ENCODE results near the gene CYCS. TPM values are rescaled to one million over a fixed set of nuclear protein-coding genes. Genes with fewer than 3 reads are reported as not detected.

Gene CYCS
- total and polyA plus RNA-seq, 4 donors, result 33.0 to 85.1 (median 61.5) TPM

DNA sequence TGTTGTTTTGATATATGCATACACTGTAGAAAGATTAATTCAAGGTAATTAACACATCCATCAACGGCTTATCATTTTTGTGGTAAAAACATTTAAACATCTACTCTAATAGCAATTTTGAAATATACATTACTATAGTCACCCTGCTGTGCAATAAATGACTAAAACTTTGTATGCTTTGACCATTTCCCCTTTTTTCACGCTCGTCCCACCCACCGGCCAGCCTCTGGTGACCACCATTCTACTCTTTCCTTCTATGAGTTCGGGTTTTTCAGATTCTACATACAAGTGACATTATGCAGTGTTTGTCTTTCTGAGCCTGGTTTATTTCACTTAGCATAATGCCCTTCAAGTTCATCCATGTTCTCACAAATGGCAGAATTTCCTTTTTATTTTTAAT, 21.3 kb downstream of the CYCS start:
- TF ChIP-seq, protein P1, sequence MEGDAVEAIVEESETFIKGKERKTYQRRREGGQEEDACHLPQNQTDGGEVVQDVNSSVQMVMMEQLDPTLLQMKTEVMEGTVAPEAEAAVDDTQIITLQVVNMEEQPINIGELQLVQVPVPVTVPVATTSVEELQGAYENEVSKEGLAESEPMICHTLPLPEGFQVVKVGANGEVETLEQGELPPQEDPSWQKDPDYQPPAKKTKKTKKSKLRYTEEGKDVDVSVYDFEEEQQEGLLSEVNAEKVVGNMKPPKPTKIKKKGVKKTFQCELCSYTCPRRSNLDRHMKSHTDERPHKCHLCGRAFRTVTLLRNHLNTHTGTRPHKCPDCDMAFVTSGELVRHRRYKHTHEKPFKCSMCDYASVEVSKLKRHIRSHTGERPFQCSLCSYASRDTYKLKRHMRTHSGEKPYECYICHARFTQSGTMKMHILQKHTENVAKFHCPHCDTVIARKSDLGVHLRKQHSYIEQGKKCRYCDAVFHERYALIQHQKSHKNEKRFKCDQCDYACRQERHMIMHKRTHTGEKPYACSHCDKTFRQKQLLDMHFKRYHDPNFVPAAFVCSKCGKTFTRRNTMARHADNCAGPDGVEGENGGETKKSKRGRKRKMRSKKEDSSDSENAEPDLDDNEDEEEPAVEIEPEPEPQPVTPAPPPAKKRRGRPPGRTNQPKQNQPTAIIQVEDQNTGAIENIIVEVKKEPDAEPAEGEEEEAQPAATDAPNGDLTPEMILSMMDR (IDR thresholded peaks at IDR 0.05; ENCODE audit: control extremely low read depth, extremely low read depth), result no peak

DNA sequence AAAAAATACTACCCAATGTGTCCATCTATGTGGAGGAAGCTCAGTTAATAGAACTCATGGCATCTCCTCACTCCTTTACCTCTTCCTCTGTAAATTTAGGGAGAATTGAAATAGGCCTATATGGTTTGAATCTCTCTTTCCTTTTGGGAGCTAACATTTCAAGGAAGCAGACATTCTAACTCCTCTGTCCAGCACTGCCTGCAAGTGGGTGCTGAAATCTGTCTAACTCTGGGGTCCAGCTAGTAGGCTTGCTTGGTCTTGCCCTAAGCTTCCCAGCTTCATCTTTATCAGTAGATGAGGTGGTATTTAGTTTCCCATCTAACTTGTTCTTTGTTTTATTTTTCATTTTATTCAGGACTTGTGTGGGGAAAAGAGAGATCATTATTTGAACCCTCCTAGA, 23.2 kb downstream of the CYCS start:
- no peak for DNase-seq
- no peak overlapping the region for H3K27ac ChIP-seq (ENCODE audit: low read depth in 1 of 2, low read length in 1 of 2)
- TF ChIP-seq, protein P1 (IDR thresholded peaks at IDR 0.05; ENCODE audit: control extremely low read depth, extremely low read depth), result no peak

More for the DNA sequence above, 21.3 kb downstream of the CYCS start:
- no peaks in the 10 kb centered on the region for H3K4me1 ChIP-seq (ENCODE audit: control insufficient read depth in 5 of 5, insufficient read depth in 5 of 5, low read length in 5 of 5)
- no peak overlapping the region for H3K27ac ChIP-seq (ENCODE audit: low read depth in 1 of 2, low read length in 1 of 2)
- 76 to 83% methylated on average over 5 of the region's 5 CpGs for WGBS, 2 donors
- H3K4me3 ChIP-seq, result no peak overlapping the region
- DNase-seq, result no peak
- no peaks in the 10 kb centered on the region for H3K36me3 ChIP-seq (ENCODE audit: control insufficient read depth in 4 of 4, insufficient read depth in 4 of 4, low read length in 4 of 4)
- no peaks in the 10 kb centered on the region for H3K9me3 ChIP-seq (ENCODE audit: control insufficient read depth in 4 of 4, insufficient read depth in 3 of 4, low read length in 3 of 4)
- no peaks in the 10 kb centered on the region for H3K27me3 ChIP-seq (ENCODE audit: control insufficient read depth in 3 of 3, insufficient read depth in 3 of 3, low read length in 2 of 3)
- no peak overlapping the region for H3K9ac ChIP-seq (ENCODE audit: insufficient read depth in 1 of 2, low read length in 2 of 2)
- no peak for ATAC-seq (ENCODE audit: insufficient read depth, low FRiP score)

DNA sequence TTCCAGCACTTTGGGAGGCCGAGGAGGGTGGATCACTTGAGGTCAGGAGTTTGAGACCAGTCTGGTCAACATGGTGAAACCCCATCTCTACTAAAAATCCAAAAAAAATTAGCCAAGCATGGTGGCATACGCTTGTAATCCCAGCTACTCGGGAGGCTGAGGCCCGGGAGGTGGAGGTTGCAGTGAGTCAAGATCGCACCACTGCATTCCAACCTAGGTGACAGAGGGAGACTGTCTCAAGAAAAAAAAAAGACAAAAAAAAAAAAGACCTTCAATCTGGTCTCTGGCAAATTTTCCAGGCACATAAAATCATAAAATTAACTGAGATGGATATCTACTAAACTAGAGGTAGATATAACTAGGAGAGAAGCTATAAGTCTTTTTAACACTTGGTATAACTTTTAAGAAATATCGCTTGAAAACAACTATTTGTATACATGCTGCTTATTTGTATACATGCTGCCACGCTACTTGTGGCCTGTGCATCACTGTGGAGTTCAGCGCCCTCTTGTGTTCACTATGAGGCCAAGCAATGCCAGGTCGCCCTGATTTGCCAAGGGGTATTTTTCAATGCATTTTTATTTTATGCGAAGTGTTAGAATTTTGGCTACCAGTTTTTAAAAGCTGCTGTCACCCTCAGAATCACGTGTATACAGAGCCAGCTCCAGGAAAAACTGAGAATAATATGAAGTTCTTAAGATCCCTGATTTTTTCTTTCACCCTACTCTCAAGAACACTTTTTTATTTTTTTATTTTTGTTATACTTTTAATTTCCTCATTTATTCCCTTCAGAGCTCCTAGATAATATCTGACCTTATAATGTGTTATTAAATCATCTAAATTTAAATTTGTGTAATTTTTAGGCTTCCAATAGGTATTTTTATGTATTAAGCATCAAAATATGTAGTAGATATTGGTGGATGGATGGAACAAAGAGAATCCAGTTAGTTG, 26.7 kb downstream of the CYCS start:
- WGBS, 2 donors, result 33 to 37% methylated on average over 11 of the region's 11 CpGs
- no peaks in the 10 kb centered on the region for H3K36me3 ChIP-seq (ENCODE audit: control insufficient read depth in 4 of 4, insufficient read depth in 4 of 4, low read length in 4 of 4)
- no peaks in the 10 kb centered on the region for H3K27me3 ChIP-seq (ENCODE audit: control insufficient read depth in 3 of 3, insufficient read depth in 3 of 3, low read length in 2 of 3)
- H3K9ac ChIP-seq (ENCODE audit: insufficient read depth in 1 of 2, low read length in 2 of 2), result no peak overlapping the region
- peaks cover 0 to 3% (median 0%) of the 10 kb centered on the region in 4 donors for H3K9me3 ChIP-seq (ENCODE audit: control insufficient read depth in 4 of 4, insufficient read depth in 3 of 4, low read length in 3 of 4)
- TF ChIP-seq, protein P1 (IDR thresholded peaks at IDR 0.05; ENCODE audit: control extremely low read depth, extremely low read depth), result peak; percentile 81
- peak; percentile 59 to 69 (median 62) for DNase-seq
- no peak overlapping the region for H3K4me3 ChIP-seq
- H3K27ac ChIP-seq (ENCODE audit: low read depth in 1 of 2, low read length in 1 of 2), result no peak overlapping the region
- ATAC-seq (ENCODE audit: insufficient read depth, low FRiP score), result no peak
- H3K4me1 ChIP-seq (ENCODE audit: control insufficient read depth in 5 of 5, insufficient read depth in 5 of 5, low read length in 5 of 5), result no peaks in the 10 kb centered on the region

More for the DNA sequence above, 23.2 kb downstream of the CYCS start:
- ATAC-seq (ENCODE audit: insufficient read depth, low FRiP score), result no peak
- Histone ChIP-seq H3K27me3 (ENCODE audit: control insufficient read depth in 3 of 3, insufficient read depth in 3 of 3, low read length in 2 of 3) (no peaks in the 10 kb centered on the region), H3K4me1 (ENCODE audit: control insufficient read depth in 5 of 5, insufficient read depth in 5 of 5, low read length in 5 of 5) (no peaks in the 10 kb centered on the region), H3K36me3 (ENCODE audit: control insufficient read depth in 4 of 4, insufficient read depth in 4 of 4, low read length in 4 of 4) (no peaks in the 10 kb centered on the region), H3K9ac (ENCODE audit: insufficient read depth in 1 of 2, low read length in 2 of 2) (no peak overlapping the region), H3K4me3 (no peak overlapping the region), H3K9me3 (ENCODE audit: control insufficient read depth in 4 of 4, insufficient read depth in 3 of 4, low read length in 3 of 4) (no peaks in the 10 kb centered on the region)

Measured in lung (tissue), 12 donors.